BJ (cell line): Measurements from ENCODE around the gene SRRT. TPM values are rescaled to one million over a fixed set of nuclear protein-coding genes. Genes with fewer than 3 reads are reported as not detected.

Experiments
- CTCF ChIA-PET: fragments of 350-600 bp; formaldehyde crosslinking; extraction: SDS; loops from one replicate; lab custom pipeline; 2021; ENCODE audit warnings: antibody characterized with exemption, inconsistent platforms; lab: Yijun Ruan, JAX
- POLR2A ChIA-PET: fragments of 300-600 bp; sonication (Branson Sonifier 250); formaldehyde crosslinking; extraction: SDS; loops from one replicate; lab custom pipeline; 2021; ENCODE audit warnings: antibody characterized with exemption; lab: Charles Lee
- DNase-seq: peaks from one replicate; pipeline ENCODE4 v3.0.0-alpha.2; 2011; ENCODE audit warnings: low read depth
- H3K27me3 ChIP-seq: 2 replicates; pipeline ENCODE4 v1.6.0; 2011; ENCODE audit warnings: low read length; ENCODE audit not compliant: control insufficient read depth, insufficient read depth
- H3K36me3 ChIP-seq: 2 replicates; pipeline ENCODE4 v1.5.1; 2011; ENCODE audit warnings: low read length; ENCODE audit not compliant: control insufficient read depth, insufficient read depth
- H3K4me3 ChIP-seq: 2 replicates; pipeline ENCODE4 v1.5.1; 2011; ENCODE audit warnings: low read depth, mild to moderate bottlenecking, control low read depth, low read length
- CTCF ChIP-seq: IDR thresholded peaks from 2 replicates; pipeline ENCODE4 v1.5.1; 2011; ENCODE audit warnings: low read depth, mild to moderate bottlenecking, control low read depth, inconsistent platforms, low read length, moderate library complexity; ENCODE audit not compliant: insufficient read depth
- polyA plus RNA-seq: library from polyadenylated mRNA; depleted of rRNA; stranded (reverse); fragments of >200 nt; gene quantifications from 2 replicates; pipeline ENCODE4 v1.2.3, GENCODE V29; 2011

SRRT gene
- polyA plus RNA-seq, 1 experiment: 47.1 TPM

GRCh38 chr7:100866729-100867039 is 8.2 kb upstream of the SRRT start:
- no peak for DNase-seq
- Histone ChIP-seq H3K27me3 (no peaks in the 10 kb centered on the region), H3K4me3 (peak overlapping the region; percentile 100; the same call in 1 of the 2 replicates), H3K36me3 (peaks cover 22% of the 10 kb centered on the region)
- ChIA-PET POLR2A (interaction anchor here (0.5 to 0.8 kb wide), 2 partner anchors 23 to 25 kb away, joined by 3 to 6 read pairs; partner anchors contain the start of gene UFSP1), CTCF (interaction anchor here (0.8 to 2.0 kb wide), 3 partner anchors 14 to 161 kb away, joined by 3 to 5 read pairs (median 3); partner anchors contain the start of genes POP7 and SLC12A9)
- no peak for TF ChIP-seq CTCF

GRCh38 chr7:100867040-100867775 is 7.7 kb upstream of the SRRT start, which contains the start of gene TRIP6:
TRIP6 (plus strand) TSS chr7:100867387; CDS start chr7:100867498, 111 bp downstream.
- TF ChIP-seq CTCF: no peak
- Histone ChIP-seq H3K27me3 (no peaks in the 10 kb centered on the region), H3K4me3 (peak within 1 kb of the TSS; percentile 100), H3K36me3 (peaks cover 24% of the 10 kb centered on the region)
- ChIA-PET POLR2A (interaction anchor here (0.5 to 0.8 kb wide), 2 partner anchors 23 to 24 kb away, joined by 3 to 6 read pairs; partner anchors contain the start of gene UFSP1), CTCF (interaction anchor here (0.8 to 2.0 kb wide), 3 partner anchors 15 to 162 kb away, joined by 3 to 5 read pairs (median 3); partner anchors contain the start of genes POP7 and SLC12A9)
- DNase-seq: peak; percentile 65

- no peak for TF ChIP-seq CTCF
- no peak for DNase-seq
- Histone ChIP-seq H3K4me3 (peak overlapping the region; percentile 100), H3K27me3 (no peaks in the 10 kb centered on the region), H3K36me3 (peaks cover 28% of the 10 kb centered on the region)
- ChIA-PET CTCF (interaction anchor here (2.0 kb wide), 1 partner anchor 16 kb away, joined by 5 read pairs; the partner anchor contains the start of gene SLC12A9), POLR2A (no interaction called here)
Observed at GRCh38 chr7:100867776-100868485, 7.0 kb upstream of the SRRT start.

GRCh38 chr7:100873599-100874299 is 1.2 kb upstream of the SRRT start:
- DNase-seq: no peak
- peaks cover 33% of the 10 kb centered on the region for H3K36me3 ChIP-seq
- POLR2A ChIA-PET: no interaction called here
- no peak overlapping the region for H3K4me3 ChIP-seq
- no peaks in the 10 kb centered on the region for H3K27me3 ChIP-seq
- CTCF ChIA-PET: no interaction called here
- TF ChIP-seq CTCF: no peak

- DNase-seq: no peak
- CTCF ChIA-PET: no interaction called here
- no peak for TF ChIP-seq CTCF
- Histone ChIP-seq H3K4me3 (peak overlapping the region; percentile 56), H3K27me3 (no peaks in the 10 kb centered on the region), H3K36me3 (peaks cover 33% of the 10 kb centered on the region)
- POLR2A ChIA-PET: no interaction called here
Observed at GRCh38 chr7:100874300-100874576, 665 bp upstream of the SRRT start.
